ENCODE measurements around the gene YRDC. TPM values are rescaled to one million over a fixed set of nuclear protein-coding genes. Genes with fewer than 3 reads are reported as not detected.

Gene YRDC
- total and polyA plus RNA-seq, 7 experiments from 2014 or later: 13.1 to 30.6 (median 17.0) TPM

DNA sequence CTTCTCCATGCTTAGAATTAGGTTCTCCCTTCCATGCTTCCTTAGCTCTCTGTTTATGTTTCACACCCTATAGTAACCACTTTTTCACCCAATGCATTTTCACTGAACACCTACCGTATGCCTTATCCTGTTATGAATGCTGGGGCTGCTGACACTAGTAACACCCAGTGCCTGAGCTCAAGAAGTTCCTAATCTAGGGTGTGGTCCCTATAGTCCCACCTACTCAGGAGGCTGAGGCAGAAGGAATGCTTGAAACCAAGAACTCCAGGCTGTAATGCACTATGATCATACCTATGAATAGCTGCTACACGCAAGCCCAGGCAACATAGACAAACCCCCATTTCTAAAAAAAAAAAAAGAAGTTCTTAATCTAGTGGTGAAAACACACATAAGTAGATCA, 48.6 kb downstream of the YRDC start:
- H3K36me3 Mint-ChIP-seq: peaks cover 0 to 9% (median 0%) of the 10 kb centered on the region in 5 donors
- Histone ChIP-seq H3K36me3 (ENCODE audit: control insufficient read depth in 2 of 3, insufficient read depth in 3 of 3, low read length in 3 of 3) (no peaks in the 10 kb centered on the region), H3K27ac (ENCODE audit: low read depth, low read length) (no peak overlapping the region), H3K4me3 (ENCODE audit: low read length) (no peak overlapping the region), H3K4me1 (ENCODE audit: control insufficient read depth in 2 of 2, insufficient read depth in 2 of 2, low read length in 2 of 2) (no peaks in the 10 kb centered on the region), H3K9me3 (ENCODE audit: control insufficient read depth in 2 of 3, low read length in 3 of 3) (no peaks in the 10 kb centered on the region), H3K27me3 (ENCODE audit: control insufficient read depth in 2 of 2, insufficient read depth in 2 of 2, low read length in 2 of 2) (no peaks in the 10 kb centered on the region)
- intact Hi-C loops (cut with micrococcal nuclease): no loop called here
- no peak overlapping the region for H3K4me3 Mint-ChIP-seq
- no peak overlapping the region for H3K27ac Mint-ChIP-seq
- ATAC-seq: no peak
- peaks cover under 1 to 3% (median 2%) of the 10 kb centered on the region in 7 donors for H3K4me1 Mint-ChIP-seq
- CTCF ChIA-PET: no interaction called here
- POLR2A ChIA-PET: no interaction called here
- no peak for DNase-seq
- H3K9me3 Mint-ChIP-seq: peaks cover 0 to 1% (median 0%) of the 10 kb centered on the region in 11 donors
- H3K27me3 Mint-ChIP-seq: peaks cover 22 to 40% (median 35%) of the 10 kb centered on the region in 5 donors

- H3K27me3 ChIP-seq (ENCODE audit: control insufficient read depth in 2 of 2, insufficient read depth in 2 of 2, low read length in 2 of 2): no peaks in the 10 kb centered on the region
Observed at GRCh38 chr1:37755951-37756560, 52.0 kb downstream of the YRDC start.

GRCh38 chr1:37755290-37755689, 52.7 kb downstream of the YRDC start:
- Histone ChIP-seq H3K9me3 (ENCODE audit: control insufficient read depth in 2 of 3, low read length in 3 of 3) (no peaks in the 10 kb centered on the region), H3K4me3 (ENCODE audit: low read length) (no peak overlapping the region), H3K36me3 (ENCODE audit: control insufficient read depth in 2 of 3, insufficient read depth in 3 of 3, low read length in 3 of 3) (no peaks in the 10 kb centered on the region), H3K27ac (ENCODE audit: low read depth, low read length) (no peak overlapping the region), H3K4me1 (ENCODE audit: control insufficient read depth in 2 of 2, insufficient read depth in 2 of 2, low read length in 2 of 2) (no peaks in the 10 kb centered on the region), H3K27me3 (ENCODE audit: control insufficient read depth in 2 of 2, insufficient read depth in 2 of 2, low read length in 2 of 2) (no peaks in the 10 kb centered on the region)
- Mint-ChIP-seq H3K36me3 (peaks cover 0 to 2% (median 0%) of the 10 kb centered on the region in 5 donors), H3K27me3 (peaks cover 15 to 45% (median 39%) of the 10 kb centered on the region in 5 donors), H3K4me1 (peaks cover 6 to 9% (median 8%) of the 10 kb centered on the region in 7 donors), H3K27ac (no peak overlapping the region), H3K9me3 (no peaks in the 10 kb centered on the region), H3K4me3 (peak overlapping the region in 1 of 10 donors; percentile 35)
- DNase-seq (peak in 1 of 9 donors; percentile 28), ATAC-seq (no peak)
- ChIA-PET POLR2A (no interaction called here), CTCF (no interaction called here)
- intact Hi-C loops (cut with micrococcal nuclease): no loop called here

More at GRCh38 chr1:37755951-37756560, 52.0 kb downstream of the YRDC start:
- intact Hi-C loops (cut with micrococcal nuclease): no loop called here
- no peaks in the 10 kb centered on the region for H3K9me3 Mint-ChIP-seq
- CTCF ChIA-PET: no interaction called here
- H3K36me3 ChIP-seq (ENCODE audit: control insufficient read depth in 2 of 3, insufficient read depth in 3 of 3, low read length in 3 of 3): no peaks in the 10 kb centered on the region
- H3K27ac Mint-ChIP-seq: no peak overlapping the region
- no peak overlapping the region for H3K27ac ChIP-seq (ENCODE audit: low read depth, low read length)
- peak overlapping the region in 1 of 10 donors; percentile 35 for H3K4me3 Mint-ChIP-seq
- POLR2A ChIA-PET: no interaction called here
- H3K36me3 Mint-ChIP-seq: peaks cover 0 to 2% (median 0%) of the 10 kb centered on the region in 5 donors
- H3K9me3 ChIP-seq (ENCODE audit: control insufficient read depth in 2 of 3, low read length in 3 of 3): no peaks in the 10 kb centered on the region
- DNase-seq (no peak), ATAC-seq (no peak)
- no peaks in the 10 kb centered on the region for H3K4me1 ChIP-seq (ENCODE audit: control insufficient read depth in 2 of 2, insufficient read depth in 2 of 2, low read length in 2 of 2)
- no peak overlapping the region for H3K4me3 ChIP-seq (ENCODE audit: low read length)
- H3K27me3 Mint-ChIP-seq: peaks cover 11 to 43% (median 31%) of the 10 kb centered on the region in 5 donors
- peaks cover 6 to 9% (median 8%) of the 10 kb centered on the region in 7 donors for H3K4me1 Mint-ChIP-seq

- Mint-ChIP-seq H3K36me3 (peaks cover 0 to 2% (median 0%) of the 10 kb centered on the region in 5 donors), H3K4me3 (peak overlapping the region; percentile 32 to 87 (median 62)), H3K27me3 (peaks cover 22 to 59% (median 49%) of the 10 kb centered on the region in 5 donors), H3K4me1 (peaks cover 6 to 12% (median 8%) of the 10 kb centered on the region in 7 donors), H3K27ac (no peak overlapping the region), H3K9me3 (no peaks in the 10 kb centered on the region)
- no peak for ATAC-seq
- CTCF ChIA-PET: no interaction called here
- no peak for DNase-seq
- Histone ChIP-seq H3K36me3 (ENCODE audit: control insufficient read depth in 2 of 3, insufficient read depth in 3 of 3, low read length in 3 of 3) (no peaks in the 10 kb centered on the region), H3K4me3 (ENCODE audit: low read length) (no peak overlapping the region), H3K9me3 (ENCODE audit: control insufficient read depth in 2 of 3, low read length in 3 of 3) (no peaks in the 10 kb centered on the region), H3K27me3 (ENCODE audit: control insufficient read depth in 2 of 2, insufficient read depth in 2 of 2, low read length in 2 of 2) (peaks cover 0 to 3% of the 10 kb centered on the region in 2 donors), H3K4me1 (ENCODE audit: control insufficient read depth in 2 of 2, insufficient read depth in 2 of 2, low read length in 2 of 2) (no peaks in the 10 kb centered on the region), H3K27ac (ENCODE audit: low read depth, low read length) (no peak overlapping the region)
- POLR2A ChIA-PET: no interaction called here
- intact Hi-C loops (cut with micrococcal nuclease): no loop called here
Observed at GRCh38 chr1:37753473-37754321, 54.3 kb downstream of the YRDC start.

Other genes starting within 250 kb of the YRDC start
- gene GNL2, start 212.3 kb downstream of the YRDC start, total RNA-seq: 10 to 100 TPM; 33.3 to 60.9 (median 56.0) TPM
- 10 to 100 TPM; 41.7 to 66.7 TPM for gene GNL2, start 212.3 kb downstream of the YRDC start, polyA plus RNA-seq
- not detected for gene RSPO1, start 173.3 kb downstream of the YRDC start, total RNA-seq
- gene RSPO1, start 173.3 kb downstream of the YRDC start, polyA plus RNA-seq: not detected
- 10 to 100 TPM in 1 of 5 experiments, 1 to 10 TPM in 1, under 1 TPM in 3; 0.58 to 45.5 (median 0.92) TPM for gene CDCA8, start 115.7 kb downstream of the YRDC start, total RNA-seq
- gene CDCA8, start 115.7 kb downstream of the YRDC start, polyA plus RNA-seq: 1 to 10 TPM; 1.0 to 1.3 TPM
- gene EPHA10, start 43.1 kb downstream of the YRDC start, total RNA-seq: under 1 TPM in 1 of 5 experiments, not detected in 4; 0.19 TPM
- gene EPHA10, start 43.1 kb downstream of the YRDC start, polyA plus RNA-seq: not detected
- 1 to 10 TPM in 4 of 5 experiments, under 1 TPM in 1; 0.66 to 2.1 (median 1.1) TPM for gene MANEAL, start 14.4 kb downstream of the YRDC start, total RNA-seq
- 1 to 10 TPM in 1 of 2 donors, under 1 TPM in 1; 0.48 to 1.6 TPM for gene MANEAL, start 14.4 kb downstream of the YRDC start, polyA plus RNA-seq
- gene C1orf122, start 418 bp downstream of the YRDC start, total RNA-seq: 10 to 100 TPM; 11.4 to 20.6 (median 11.7) TPM
- 10 to 100 TPM; 24.8 to 26.4 TPM for gene C1orf122, start 418 bp downstream of the YRDC start, polyA plus RNA-seq
- gene MTF1, start 51.4 kb upstream of the YRDC start, total RNA-seq: 10 to 100 TPM; 22.9 to 45.2 (median 27.1) TPM
- 10 to 100 TPM; 25.2 to 27.1 TPM for gene MTF1, start 51.4 kb upstream of the YRDC start, polyA plus RNA-seq
- 10 to 100 TPM; 23.3 to 35.7 (median 30.6) TPM for gene INPP5B, start 138.8 kb upstream of the YRDC start, total RNA-seq
- gene INPP5B, start 138.8 kb upstream of the YRDC start, polyA plus RNA-seq: 10 to 100 TPM; 14.1 to 23.9 TPM
- 10 to 100 TPM; 43.2 to 90.4 (median 77.6) TPM for gene SF3A3, start 181.8 kb upstream of the YRDC start, total RNA-seq
- 100 to 1,000 TPM; 116 to 118 TPM for gene SF3A3, start 181.8 kb upstream of the YRDC start, polyA plus RNA-seq
- 10 to 100 TPM in 2 of 5 experiments, 1 to 10 TPM in 3; 2.9 to 19.0 (median 8.6) TPM for gene FHL3, start 197.3 kb upstream of the YRDC start, total RNA-seq
- gene FHL3, start 197.3 kb upstream of the YRDC start, polyA plus RNA-seq: 1 to 10 TPM; 5.1 to 8.8 TPM
- gene UTP11, start 204.5 kb upstream of the YRDC start, total RNA-seq: 10 to 100 TPM in 3 of 5 experiments, 1 to 10 TPM in 2; 8.2 to 42.8 (median 15.7) TPM
- 10 to 100 TPM; 17.4 to 26.0 TPM for gene UTP11, start 204.5 kb upstream of the YRDC start, polyA plus RNA-seq
- under 1 TPM in 2 of 5 experiments, not detected in 3; 0.17 to 0.19 TPM for gene POU3F1, start 238.6 kb upstream of the YRDC start, total RNA-seq
- not detected for gene POU3F1, start 238.6 kb upstream of the YRDC start, polyA plus RNA-seq

Data from naive thymus-derived CD4-positive, alpha-beta T cell (primary cell).